ENCODE measurements around the gene TRIP11. TPM values are rescaled to one million over a fixed set of nuclear protein-coding genes. Genes with fewer than 3 reads are reported as not detected.

Gene TRIP11
- total and polyA plus RNA-seq, 2 of the 13 experiments (the other 11 are each of a cell fraction or from before 2014, with no cell fraction given): 10.9 to 32.8 TPM

DNA sequence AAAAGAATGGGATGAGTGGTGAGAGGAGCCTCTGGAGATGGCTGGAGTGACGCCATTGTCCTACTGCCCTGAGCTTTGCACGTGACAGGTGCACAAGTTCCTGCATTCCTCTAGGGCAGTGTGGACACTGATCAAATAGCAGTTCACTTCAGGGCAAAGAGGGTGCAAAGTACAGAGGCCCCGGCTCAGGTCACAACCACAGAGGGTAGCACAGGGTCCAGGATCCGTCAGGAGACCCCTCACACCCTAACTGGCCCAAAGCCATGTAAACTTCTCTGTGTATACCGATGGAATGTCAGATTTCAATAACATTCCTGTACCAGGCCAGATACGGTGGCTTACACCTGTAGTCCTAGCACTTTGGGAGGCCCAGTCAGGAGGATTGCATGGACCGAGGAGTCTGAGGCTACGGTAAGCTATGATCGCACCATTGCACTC is 82.0 kb downstream of the TRIP11 start:
- FAIRE-seq (peak; percentile 82), DNase-seq (ENCODE audit: low spot score) (peak; percentile 86), ATAC-seq (peak; percentile 86)
- Histone ChIP-seq H4K20me1 (ENCODE audit: insufficient read depth, low read length) (no peaks in the 10 kb centered on the region), H3K27ac (ENCODE audit: extremely low read length, insufficient read depth, low read length) (peak overlapping the region; percentile 58), H2AFZ (ENCODE audit: low read length) (no peak overlapping the region), H3K9me3 (ENCODE audit: low read length) (no peaks in the 10 kb centered on the region), H3K4me1 (ENCODE audit: insufficient read depth, low read length) (peaks cover 50% of the 10 kb centered on the region), H3K4me3 (replicated peaks in 1 of 3; ENCODE audit: insufficient read depth in 1 of 3, low read depth in 2 of 3, low read length in 3 of 3) (no peak overlapping the region), H3K9ac (ENCODE audit: insufficient read depth, low read depth, low read length) (no peak overlapping the region), H3K36me3 (replicated peaks in 1 of 2; ENCODE audit: control insufficient read depth in 1 of 2, insufficient read depth in 2 of 2, low read length in 2 of 2) (no peaks in the 10 kb centered on the region), H3K79me2 (ENCODE audit: insufficient read depth, low read length) (no peaks in the 10 kb centered on the region), H3K27me3 (ENCODE audit: control insufficient read depth in 1 of 2, insufficient read depth in 2 of 2, low read length in 2 of 2) (no peaks in the 10 kb centered on the region), H3K4me2 (ENCODE audit: low read depth, low read length) (peak overlapping the region; percentile 20)
- ChIA-PET POLR2A (interaction anchor here (0.8 to 1.3 kb wide), 4 partner anchors 10 to 149 kb away, joined by 3 to 6 read pairs (median 4); partner anchors contain the start of genes ATXN3, FBLN5 and TRIP11), CTCF (ENCODE audit: low intra/inter-chr PET ratio, low total read pairs) (no interaction called here)
- intact Hi-C loops (cut with micrococcal nuclease; ENCODE audit: unreplicated experiment): no loop called here
- BruUV-seq (replicated peaks): no TSS peak
- WGBS (ENCODE audit: low lambda C conversion rate): 59% methylated on average over 5 of the region's 9 CpGs
- in situ Hi-C loops (cut with HindIII; ENCODE audit: extremely low pct_ligation_motif_present, low pct_unique_long_range_greater_than_20kb): no loop called here
- no peak for TF ChIP-seq NRL (CRISPR knock-in tag; IDR thresholded peaks at IDR 0.05; ENCODE audit: borderline replicate concordance)
- peak; percentile 78 to 96 for TF ChIP-seq NR2F1 (CRISPR knock-in tag; IDR thresholded peaks at IDR 0.05)
- TF ChIP-seq, protein P1, sequence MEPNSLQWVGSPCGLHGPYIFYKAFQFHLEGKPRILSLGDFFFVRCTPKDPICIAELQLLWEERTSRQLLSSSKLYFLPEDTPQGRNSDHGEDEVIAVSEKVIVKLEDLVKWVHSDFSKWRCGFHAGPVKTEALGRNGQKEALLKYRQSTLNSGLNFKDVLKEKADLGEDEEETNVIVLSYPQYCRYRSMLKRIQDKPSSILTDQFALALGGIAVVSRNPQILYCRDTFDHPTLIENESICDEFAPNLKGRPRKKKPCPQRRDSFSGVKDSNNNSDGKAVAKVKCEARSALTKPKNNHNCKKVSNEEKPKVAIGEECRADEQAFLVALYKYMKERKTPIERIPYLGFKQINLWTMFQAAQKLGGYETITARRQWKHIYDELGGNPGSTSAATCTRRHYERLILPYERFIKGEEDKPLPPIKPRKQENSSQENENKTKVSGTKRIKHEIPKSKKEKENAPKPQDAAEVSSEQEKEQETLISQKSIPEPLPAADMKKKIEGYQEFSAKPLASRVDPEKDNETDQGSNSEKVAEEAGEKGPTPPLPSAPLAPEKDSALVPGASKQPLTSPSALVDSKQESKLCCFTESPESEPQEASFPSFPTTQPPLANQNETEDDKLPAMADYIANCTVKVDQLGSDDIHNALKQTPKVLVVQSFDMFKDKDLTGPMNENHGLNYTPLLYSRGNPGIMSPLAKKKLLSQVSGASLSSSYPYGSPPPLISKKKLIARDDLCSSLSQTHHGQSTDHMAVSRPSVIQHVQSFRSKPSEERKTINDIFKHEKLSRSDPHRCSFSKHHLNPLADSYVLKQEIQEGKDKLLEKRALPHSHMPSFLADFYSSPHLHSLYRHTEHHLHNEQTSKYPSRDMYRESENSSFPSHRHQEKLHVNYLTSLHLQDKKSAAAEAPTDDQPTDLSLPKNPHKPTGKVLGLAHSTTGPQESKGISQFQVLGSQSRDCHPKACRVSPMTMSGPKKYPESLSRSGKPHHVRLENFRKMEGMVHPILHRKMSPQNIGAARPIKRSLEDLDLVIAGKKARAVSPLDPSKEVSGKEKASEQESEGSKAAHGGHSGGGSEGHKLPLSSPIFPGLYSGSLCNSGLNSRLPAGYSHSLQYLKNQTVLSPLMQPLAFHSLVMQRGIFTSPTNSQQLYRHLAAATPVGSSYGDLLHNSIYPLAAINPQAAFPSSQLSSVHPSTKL (CRISPR knock-in tag; IDR thresholded peaks at IDR 0.05): peak; percentile 91
- TF ChIP-seq, protein P2, sequence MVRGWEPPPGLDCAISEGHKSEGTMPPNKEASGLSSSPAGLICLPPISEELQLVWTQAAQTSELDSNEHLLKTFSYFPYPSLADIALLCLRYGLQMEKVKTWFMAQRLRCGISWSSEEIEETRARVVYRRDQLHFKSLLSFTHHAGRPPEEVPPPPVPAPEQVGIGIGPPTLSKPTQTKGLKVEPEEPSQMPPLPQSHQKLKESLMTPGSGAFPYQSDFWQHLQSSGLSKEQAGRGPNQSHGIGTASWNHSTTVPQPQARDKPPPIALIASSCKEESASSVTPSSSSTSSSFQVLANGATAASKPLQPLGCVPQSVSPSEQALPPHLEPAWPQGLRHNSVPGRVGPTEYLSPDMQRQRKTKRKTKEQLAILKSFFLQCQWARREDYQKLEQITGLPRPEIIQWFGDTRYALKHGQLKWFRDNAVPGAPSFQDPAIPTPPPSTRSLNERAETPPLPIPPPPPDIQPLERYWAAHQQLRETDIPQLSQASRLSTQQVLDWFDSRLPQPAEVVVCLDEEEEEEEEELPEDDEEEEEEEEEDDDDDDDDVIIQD (CRISPR knock-in tag; IDR thresholded peaks at IDR 0.05; ENCODE audit: low read depth): peak; percentile 72; the same call in 1 of the 2 replicates
- no peak for TF ChIP-seq ZNF773 (CRISPR knock-in tag; IDR thresholded peaks at IDR 0.05; ENCODE audit: borderline replicate concordance)
- TF ChIP-seq RCOR2 (CRISPR knock-in tag; IDR thresholded peaks at IDR 0.05): peak; percentile 52; the same call in 1 of the 2 replicates
- TF ChIP-seq ZNF761 (CRISPR knock-in tag; conservative IDR thresholded peaks at IDR 0.05): no peak
- TF ChIP-seq, protein P3, sequence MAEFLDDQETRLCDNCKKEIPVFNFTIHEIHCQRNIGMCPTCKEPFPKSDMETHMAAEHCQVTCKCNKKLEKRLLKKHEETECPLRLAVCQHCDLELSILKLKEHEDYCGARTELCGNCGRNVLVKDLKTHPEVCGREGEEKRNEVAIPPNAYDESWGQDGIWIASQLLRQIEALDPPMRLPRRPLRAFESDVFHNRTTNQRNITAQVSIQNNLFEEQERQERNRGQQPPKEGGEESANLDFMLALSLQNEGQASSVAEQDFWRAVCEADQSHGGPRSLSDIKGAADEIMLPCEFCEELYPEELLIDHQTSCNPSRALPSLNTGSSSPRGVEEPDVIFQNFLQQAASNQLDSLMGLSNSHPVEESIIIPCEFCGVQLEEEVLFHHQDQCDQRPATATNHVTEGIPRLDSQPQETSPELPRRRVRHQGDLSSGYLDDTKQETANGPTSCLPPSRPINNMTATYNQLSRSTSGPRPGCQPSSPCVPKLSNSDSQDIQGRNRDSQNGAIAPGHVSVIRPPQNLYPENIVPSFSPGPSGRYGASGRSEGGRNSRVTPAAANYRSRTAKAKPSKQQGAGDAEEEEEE (CRISPR knock-in tag; IDR thresholded peaks at IDR 0.05; ENCODE audit: borderline replicate concordance): peak; percentile 52; the same call in 1 of the 2 replicates
- no peak for TF ChIP-seq ZNF615 (CRISPR knock-in tag; IDR thresholded peaks at IDR 0.05; ENCODE audit: borderline replicate concordance)
- no peak for TF ChIP-seq ZNF136 (CRISPR knock-in tag; IDR thresholded peaks at IDR 0.05; ENCODE audit: low read depth)
- TF ChIP-seq, protein P4, sequence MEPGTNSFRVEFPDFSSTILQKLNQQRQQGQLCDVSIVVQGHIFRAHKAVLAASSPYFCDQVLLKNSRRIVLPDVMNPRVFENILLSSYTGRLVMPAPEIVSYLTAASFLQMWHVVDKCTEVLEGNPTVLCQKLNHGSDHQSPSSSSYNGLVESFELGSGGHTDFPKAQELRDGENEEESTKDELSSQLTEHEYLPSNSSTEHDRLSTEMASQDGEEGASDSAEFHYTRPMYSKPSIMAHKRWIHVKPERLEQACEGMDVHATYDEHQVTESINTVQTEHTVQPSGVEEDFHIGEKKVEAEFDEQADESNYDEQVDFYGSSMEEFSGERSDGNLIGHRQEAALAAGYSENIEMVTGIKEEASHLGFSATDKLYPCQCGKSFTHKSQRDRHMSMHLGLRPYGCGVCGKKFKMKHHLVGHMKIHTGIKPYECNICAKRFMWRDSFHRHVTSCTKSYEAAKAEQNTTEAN (CRISPR knock-in tag; conservative IDR thresholded peaks at IDR 0.05): peak; percentile 72; the same call in 1 of the 2 replicates
- 0 out of 2 replicates have a peak, but pooled peaks have one; percentile 27 for TF ChIP-seq IRF2 (CRISPR knock-in tag; IDR thresholded peaks at IDR 0.05)
- peak; percentile 39; the same call in 1 of the 2 replicates for TF ChIP-seq ZNF607 (CRISPR knock-in tag; IDR thresholded peaks at IDR 0.05; ENCODE audit: borderline replicate concordance)

Data from HepG2 (cell line).